A673 (cell line): ENCODE results near the gene PAK1. TPM values are rescaled to one million over a fixed set of nuclear protein-coding genes. Genes with fewer than 3 reads are reported as not detected.

Experiments used
- BruUV-seq: library from RNA; stranded (reverse); fragments of 400-500 nt; replicated peaks from 2 replicates; lab custom pipeline; 2021; lab: Mats Ljungman, UMichigan
- CTCF ChIA-PET: fragments of 300-600 bp; sonication (Branson Sonifier 250); formaldehyde crosslinking; loops from one replicate; lab custom pipeline; 2022; ENCODE audit warnings: antibody characterized with exemption; lab: Charles Lee
- POLR2A ChIA-PET: fragments of 300-600 bp; sonication (Branson Sonifier 250); formaldehyde crosslinking; loops from one replicate; lab custom pipeline; 2022; ENCODE audit warnings: antibody characterized with exemption; ENCODE audit not compliant: low non-redundant PET; lab: Charles Lee
- DNase-seq: peaks from one replicate; pipeline ENCODE4 v3.0.0-alpha.2; 2015; ENCODE audit warnings: low spot score
- H3K27ac ChIP-seq: fragments of 200-600 bp; sonication (generic); 2 replicates; pipeline ENCODE4 v1.5.1; 2016; ENCODE audit warnings: mixed run types, low read depth, mild to moderate bottlenecking, mixed read lengths, antibody characterized with exemption, low read length; ENCODE audit not compliant: poor library complexity, severe bottlenecking
- H3K27me3 ChIP-seq: fragments of 200-600 bp; sonication (generic); replicated peaks from 2 replicates; pipeline ENCODE4 v1.6.1; 2017; ENCODE audit warnings: mixed run types, low read depth, mild to moderate bottlenecking, mixed read lengths, antibody characterized with exemption, low read length; ENCODE audit not compliant: insufficient read depth, poor library complexity
- H3K36me3 ChIP-seq: fragments of 200-600 bp; sonication (generic); 2 replicates; pipeline ENCODE4 v1.6.1; 2016; ENCODE audit warnings: mixed run types, mild to moderate bottlenecking, mixed read lengths, antibody characterized with exemption, low read length; ENCODE audit not compliant: insufficient read depth, poor library complexity, severe bottlenecking
- H3K4me1 ChIP-seq: fragments of 200-600 bp; sonication (generic); 2 replicates; pipeline ENCODE4 v1.6.1; 2017; ENCODE audit warnings: mixed run types, mild to moderate bottlenecking, mixed read lengths, antibody characterized with exemption, low read length; ENCODE audit not compliant: insufficient read depth, poor library complexity, severe bottlenecking
- H3K4me3 ChIP-seq: fragments of 200-600 bp; sonication (generic); 2 replicates; pipeline ENCODE4 v1.5.1; 2016; ENCODE audit warnings: low read depth, mixed run types, mild to moderate bottlenecking, mixed read lengths, low read length; ENCODE audit not compliant: poor library complexity, severe bottlenecking
- H3K9me3 ChIP-seq: fragments of 200-600 bp; sonication (generic); 2 replicates; pipeline ENCODE4 v1.6.1; 2016; ENCODE audit warnings: mixed run types, low read depth, mild to moderate bottlenecking, mixed read lengths, antibody characterized with exemption, low read length; ENCODE audit not compliant: poor library complexity, severe bottlenecking
- CTCF ChIP-seq: fragments of 300-800, 200-600 bp; sonication (generic); conservative IDR thresholded peaks from 2 replicates; pipeline ENCODE4 v1.5.1; 2017; ENCODE audit warnings: low read depth, mild to moderate bottlenecking, antibody characterized with exemption, low read length, moderate library complexity, mixed read lengths
- EZH2 ChIP-seq: fragments of 200-600 bp; sonication (generic); IDR thresholded peaks from 2 replicates; pipeline ENCODE4 v1.6.1; 2017; ENCODE audit warnings: borderline replicate concordance, low read depth, mild to moderate bottlenecking, mixed read lengths, antibody characterized with exemption, low read length; ENCODE audit not compliant: poor library complexity, severe bottlenecking
- intact Hi-C: fragments of 100-400 bp; cut with micrococcal nuclease; formaldehyde crosslinking; loops from one replicate; pipeline ENCODE4 v1.10.0; 2022; ENCODE audit not compliant: unreplicated experiment
- total RNA-seq: library from RNA; stranded (reverse); gene quantifications from 2 replicates; pipeline ENCODE4 v1.2.3, GENCODE V29; 2021

Gene PAK1
- total RNA-seq, 1 experiment from 2014 or later, result 44.2 TPM

- no TSS peak for BruUV-seq
- Histone ChIP-seq H3K4me1 (no peaks in the 10 kb centered on the region), H3K4me3 (no peak overlapping the region), H3K27ac (no peak overlapping the region), H3K9me3 (no peaks in the 10 kb centered on the region), H3K27me3 (no peaks in the 10 kb centered on the region), H3K36me3 (no peaks in the 10 kb centered on the region)
- intact Hi-C loops, result no loop called here
- DNase-seq, result no peak
- ChIA-PET CTCF (no interaction called here), POLR2A (no interaction called here)
- no peak for TF ChIP-seq EZH2
- TF ChIP-seq CTCF, result no peak
These were observed 128.3 kb downstream of the PAK1 start for GRCh38 chr11:77345621-77346020.

GRCh38 chr11:77340501-77340900, 133.4 kb downstream of the PAK1 start:
- ChIA-PET CTCF (no interaction called here), POLR2A (no interaction called here)
- no TSS peak for BruUV-seq
- no peaks in the 10 kb centered on the region for H3K27me3 ChIP-seq
- H3K4me1 ChIP-seq, result no peaks in the 10 kb centered on the region
- DNase-seq, result no peak
- H3K9me3 ChIP-seq, result no peaks in the 10 kb centered on the region
- TF ChIP-seq EZH2 (no peak), CTCF (no peak)
- H3K27ac ChIP-seq, result no peak overlapping the region
- no peaks in the 10 kb centered on the region for H3K36me3 ChIP-seq
- intact Hi-C loops, result no loop called here
- no peak overlapping the region for H3K4me3 ChIP-seq

- no peak overlapping the region for H3K27ac ChIP-seq
- ChIA-PET POLR2A (no interaction called here), CTCF (no interaction called here)
- no peaks in the 10 kb centered on the region for H3K9me3 ChIP-seq
- TF ChIP-seq EZH2 (no peak), CTCF (no peak)
- intact Hi-C loops, result no loop called here
- H3K4me1 ChIP-seq, result no peaks in the 10 kb centered on the region
- no peak for DNase-seq
- no peaks in the 10 kb centered on the region for H3K36me3 ChIP-seq
- no TSS peak for BruUV-seq
- H3K27me3 ChIP-seq, result no peaks in the 10 kb centered on the region
- no peak overlapping the region for H3K4me3 ChIP-seq
These were observed 141.6 kb downstream of the PAK1 start for GRCh38 chr11:77332259-77332658.
